Measurements from ENCODE around the gene MTMR1. TPM values are rescaled to one million over a fixed set of nuclear protein-coding genes. Genes with fewer than 3 reads are reported as not detected.

Gene MTMR1
- total RNA-seq, 1 experiment from 2014 or later: 41.3 TPM

DNA sequence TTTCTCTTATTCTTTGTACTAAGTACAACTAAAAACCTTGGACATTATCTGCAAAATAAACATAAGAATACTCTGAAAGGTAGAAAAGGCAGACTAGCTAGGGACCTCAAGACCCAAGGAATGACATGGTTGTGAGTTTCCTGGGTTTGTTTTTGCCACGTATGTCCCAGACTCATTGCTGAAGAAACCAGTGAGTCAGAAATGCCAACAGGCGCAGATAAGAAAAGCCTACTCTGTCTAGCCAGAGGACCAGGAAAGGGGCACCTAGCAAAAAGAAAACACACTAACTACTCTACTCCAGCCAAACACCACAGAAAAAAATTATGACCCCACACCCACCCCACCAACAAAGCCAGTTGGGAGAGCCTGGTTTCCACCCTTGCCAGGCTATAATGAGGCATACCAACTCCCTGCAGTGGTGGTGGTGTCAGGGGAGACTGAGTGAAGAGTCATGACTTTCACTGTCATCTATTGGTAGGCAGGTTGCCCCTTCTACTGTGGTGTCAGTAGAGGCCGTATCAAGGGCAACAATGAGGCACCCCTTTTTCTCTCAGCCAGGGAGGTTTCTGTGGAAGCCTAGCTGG is 10.9 kb downstream of the MTMR1 start:
- peaks cover 33% of the 10 kb centered on the region for H3K36me3 ChIP-seq (ENCODE audit: low read depth)
- ChIA-PET POLR2A (ENCODE audit: unreplicated experiment) (no interaction called here), CTCF (no interaction called here)
- no peak overlapping the region for H2AFZ ChIP-seq
- 0 out of 2 replicates have a peak, but pooled peaks cover 2% of the 10 kb centered on the region for H3F3A ChIP-seq (ENCODE audit: insufficient read depth, low read depth)
- H3K79me2 ChIP-seq (ENCODE audit: low read depth): peaks cover 24% of the 10 kb centered on the region
- no peaks in the 10 kb centered on the region for H3K9me2 ChIP-seq (ENCODE audit: insufficient read depth)
- no peaks in the 10 kb centered on the region for H3K4me1 ChIP-seq (replicated peaks; ENCODE audit: insufficient read depth)
- no peaks in the 10 kb centered on the region for H3K9me3 ChIP-seq (ENCODE audit: insufficient read depth, low read depth)
- no peak overlapping the region for H3K27ac ChIP-seq
- no TSS peak for BruUV-seq (replicated peaks)
- no peak for DNase-seq
- H4K20me1 ChIP-seq (ENCODE audit: insufficient read depth): peaks cover 18% of the 10 kb centered on the region
- no peak for TF ChIP-seq EZH2 (IDR thresholded peaks at IDR 0.05; ENCODE audit: low read depth)
- TF ChIP-seq CTCF (conservative IDR thresholded peaks at IDR 0.05): no peak
- H3K4me2 ChIP-seq: no peak overlapping the region
- intact Hi-C loops (cut with micrococcal nuclease; ENCODE audit: unreplicated experiment): no loop called here
- no peaks in the 10 kb centered on the region for H3K27me3 ChIP-seq (ENCODE audit: insufficient read depth, low read depth)
- H3K4me3 ChIP-seq: no peak overlapping the region

DNA sequence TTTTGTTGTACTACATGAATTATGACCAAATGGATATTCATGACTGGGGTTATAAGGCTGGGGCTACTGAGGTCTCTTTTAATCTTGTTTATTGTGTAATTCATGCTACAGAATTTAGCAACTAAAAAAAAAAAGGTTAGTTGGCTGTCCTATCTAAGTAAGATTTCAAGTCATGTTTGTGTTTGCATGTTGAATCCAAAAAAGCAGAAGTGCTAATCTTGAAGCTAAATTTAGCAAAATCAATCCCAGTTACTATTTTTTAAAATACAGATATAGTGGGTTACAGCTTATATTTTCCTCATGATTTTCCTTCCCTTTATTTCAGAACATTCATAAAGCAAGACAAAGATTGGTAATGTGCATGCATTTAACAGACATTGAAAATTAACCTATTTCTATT is 19.4 kb downstream of the MTMR1 start:
- intact Hi-C loops (cut with micrococcal nuclease; ENCODE audit: unreplicated experiment): loop anchor here (10.0 kb wide), 1 partner anchor 68 kb away; no protein-coding TSS in a partner anchor

GRCh38 chrX:150715184-150715583 is 22.0 kb downstream of the MTMR1 start:
- Histone ChIP-seq H3K4me2 (no peak overlapping the region), H3K36me3 (ENCODE audit: low read depth) (peaks cover 4% of the 10 kb centered on the region; the same call in 1 of the 2 replicates), H3F3A (ENCODE audit: insufficient read depth, low read depth) (peaks cover 8% of the 10 kb centered on the region), H3K27me3 (ENCODE audit: insufficient read depth, low read depth) (no peaks in the 10 kb centered on the region), H3K9me2 (ENCODE audit: insufficient read depth) (no peaks in the 10 kb centered on the region), H3K27ac (no peak overlapping the region), H2AFZ (no peak overlapping the region), H3K4me3 (no peak overlapping the region), H3K4me1 (replicated peaks; ENCODE audit: insufficient read depth) (peaks cover 6% of the 10 kb centered on the region), H3K79me2 (ENCODE audit: low read depth) (peaks cover 5% of the 10 kb centered on the region; the same call in 1 of the 2 replicates), H4K20me1 (ENCODE audit: insufficient read depth) (peaks cover 23% of the 10 kb centered on the region), H3K9me3 (ENCODE audit: insufficient read depth, low read depth) (no peaks in the 10 kb centered on the region)
- TF ChIP-seq CTCF (conservative IDR thresholded peaks at IDR 0.05): no peak
- TF ChIP-seq EZH2 (IDR thresholded peaks at IDR 0.05; ENCODE audit: low read depth): no peak
- no TSS peak for BruUV-seq (replicated peaks)
- intact Hi-C loops (cut with micrococcal nuclease; ENCODE audit: unreplicated experiment): loop anchor here (5.0 to 10.0 kb wide), 2 partner anchors 70 to 128 kb away; no protein-coding TSS in a partner anchor
- CTCF ChIA-PET: interaction anchor here (0.6 to 1.7 kb wide), 2 partner anchors 31 to 152 kb away, joined by 4 to 5 read pairs; no protein-coding TSS in a partner anchor
- POLR2A ChIA-PET (ENCODE audit: unreplicated experiment): no interaction called here
- no peak for DNase-seq

More for the DNA sequence above, 19.4 kb downstream of the MTMR1 start:
- H3K4me1 ChIP-seq (replicated peaks; ENCODE audit: insufficient read depth): peaks cover 6% of the 10 kb centered on the region
- H3K9me2 ChIP-seq (ENCODE audit: insufficient read depth): no peaks in the 10 kb centered on the region
- no peak for DNase-seq
- H3K4me3 ChIP-seq: no peak overlapping the region
- peaks cover 8% of the 10 kb centered on the region for H3F3A ChIP-seq (ENCODE audit: insufficient read depth, low read depth)
- H3K27me3 ChIP-seq (ENCODE audit: insufficient read depth, low read depth): no peaks in the 10 kb centered on the region
- no peak overlapping the region for H2AFZ ChIP-seq
- peaks cover 5% of the 10 kb centered on the region; the same call in 1 of the 2 replicates for H3K79me2 ChIP-seq (ENCODE audit: low read depth)
- no peak overlapping the region for H3K27ac ChIP-seq
- CTCF ChIA-PET: interaction anchor here (0.6 kb wide), 1 partner anchor 97 kb away, joined by 4 read pairs; no protein-coding TSS in a partner anchor
- no TSS peak for BruUV-seq (replicated peaks)
- H4K20me1 ChIP-seq (ENCODE audit: insufficient read depth): peaks cover 13% of the 10 kb centered on the region
- no peaks in the 10 kb centered on the region for H3K9me3 ChIP-seq (ENCODE audit: insufficient read depth, low read depth)
- no peak overlapping the region for H3K4me2 ChIP-seq
- POLR2A ChIA-PET (ENCODE audit: unreplicated experiment): no interaction called here
- peaks cover 4% of the 10 kb centered on the region; the same call in 1 of the 2 replicates for H3K36me3 ChIP-seq (ENCODE audit: low read depth)
- no peak for TF ChIP-seq CTCF (conservative IDR thresholded peaks at IDR 0.05)
- TF ChIP-seq EZH2 (IDR thresholded peaks at IDR 0.05; ENCODE audit: low read depth): no peak

All from PC-9 (cell line).